H54 (cell line): ENCODE data around the gene HSFX2.
"Not testable (repeated sequence)": the region's sequence is repeated elsewhere in the genome, so short reads cannot be mapped to it uniquely, and the experiment has no call there.

Source experiments
- DNase-seq: peaks from one replicate; pipeline ENCODE4 v3.0.0; 2011; ENCODE audit warnings: low spot score, mixed read lengths; ENCODE audit not compliant: insufficient read length
- FAIRE-seq: peaks from 3 replicates; lab custom pipeline; 2011; peaks lifted over from hg19 to GRCh38; lab: Jason Lieb, UNC
- POLR2A ChIP-seq: IDR thresholded peaks from 2 replicates; pipeline ENCODE4 v1.6.1; 2011; ENCODE audit warnings: low read depth, mild to moderate bottlenecking, low read length

The HSFX2 gene, protein sequence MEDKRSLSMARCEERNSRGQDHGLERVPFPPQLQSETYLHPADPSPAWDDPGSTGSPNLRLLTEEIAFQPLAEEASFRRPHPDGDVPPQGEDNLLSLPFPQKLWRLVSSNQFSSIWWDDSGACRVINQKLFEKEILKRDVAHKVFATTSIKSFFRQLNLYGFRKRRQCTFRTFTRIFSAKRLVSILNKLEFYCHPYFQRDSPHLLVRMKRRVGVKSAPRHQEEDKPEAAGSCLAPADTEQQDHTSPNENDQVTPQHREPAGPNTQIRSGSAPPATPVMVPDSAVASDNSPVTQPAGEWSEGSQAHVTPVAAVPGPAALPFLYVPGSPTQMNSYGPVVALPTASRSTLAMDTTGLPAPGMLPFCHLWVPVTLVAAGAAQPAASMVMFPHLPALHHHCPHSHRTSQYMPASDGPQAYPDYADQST

DNA sequence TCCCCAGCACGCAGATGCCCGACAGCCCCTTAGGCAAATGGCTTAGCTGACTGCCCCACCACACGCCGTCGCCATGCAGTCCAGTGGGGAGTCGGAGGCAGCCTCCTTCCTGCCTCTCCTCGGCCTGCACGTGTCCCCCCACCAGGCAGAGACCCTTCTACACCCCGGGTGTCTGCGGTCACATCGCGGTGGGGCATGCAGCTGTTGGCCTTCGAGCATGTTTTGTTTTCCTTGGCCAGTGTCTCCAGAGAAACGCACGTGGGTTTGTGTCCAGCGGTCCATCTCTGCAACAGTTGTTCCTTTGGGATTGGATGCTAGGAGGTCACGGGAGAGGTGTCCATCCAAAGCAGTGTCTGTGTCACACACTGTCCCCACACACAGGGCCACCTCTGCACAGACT is at the start of gene HSFX2:
Gene HSFX2 (minus strand): TSS at position 101 of the 400 bp plus-strand sequence. CDS start 614 bp downstream, outside the sequence.
- DNase-seq, FAIRE-seq: not testable (repeated sequence)

DNA sequence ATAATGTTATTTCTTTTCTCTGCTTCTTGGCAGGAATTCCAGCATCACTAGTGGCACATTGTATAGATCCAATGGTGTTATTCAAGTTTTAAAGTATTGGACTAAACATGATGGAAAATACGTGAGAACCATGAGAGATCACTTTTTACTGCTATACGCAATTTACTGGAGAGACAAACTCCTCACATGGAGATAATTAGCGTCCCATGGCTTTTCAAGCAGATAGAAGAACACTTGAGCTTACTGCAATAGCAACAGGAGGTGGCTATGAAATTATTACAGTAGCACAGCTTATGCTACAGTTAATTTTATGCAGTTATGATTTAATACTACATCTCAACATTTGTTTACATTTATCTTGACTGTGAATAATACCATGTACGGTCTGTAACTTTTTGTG is 48.4 kb upstream of the HSFX2 start:
- FAIRE-seq: no peak
- DNase-seq: no peak
- no peak for TF ChIP-seq POLR2A

DNA sequence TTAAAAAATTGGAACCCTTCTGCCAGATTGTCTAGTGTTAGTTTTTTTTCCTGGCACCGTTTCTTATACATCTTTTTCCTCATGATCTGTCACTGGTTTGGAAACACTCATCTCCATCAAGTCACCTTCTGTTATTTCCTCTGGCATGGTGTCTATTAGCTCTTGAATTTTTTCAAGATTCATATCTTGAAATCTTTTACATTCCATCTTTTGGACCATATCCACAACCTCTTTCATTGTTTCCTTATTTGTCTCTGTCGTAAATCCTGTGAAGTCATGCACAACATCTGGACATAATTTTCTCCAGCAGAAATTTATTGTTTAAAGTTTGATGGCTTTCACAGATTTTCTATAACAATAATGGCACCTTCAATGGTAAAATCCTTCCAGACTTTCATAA is 46.7 kb upstream of the HSFX2 start:
- no peak for TF ChIP-seq POLR2A
- DNase-seq (no peak), FAIRE-seq (no peak)

DNA sequence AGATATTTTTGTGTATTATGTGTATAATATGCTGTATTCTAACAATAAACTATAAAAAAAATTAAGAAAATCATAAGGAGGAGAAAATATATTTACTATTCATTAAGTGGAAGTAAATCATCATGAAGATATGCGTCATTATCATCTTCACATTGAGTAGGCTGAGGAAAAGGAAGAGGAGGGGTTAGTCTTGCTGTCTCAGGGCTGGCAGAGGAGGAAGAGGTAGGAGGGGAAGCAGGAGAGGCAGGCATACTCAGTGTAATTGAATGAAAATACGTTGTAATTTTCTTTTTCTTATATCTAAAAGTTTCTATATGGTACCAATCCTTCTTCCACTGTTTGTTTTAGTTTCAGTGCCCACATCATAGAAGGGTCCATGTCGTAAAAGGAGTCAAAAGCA is 46.3 kb upstream of the HSFX2 start:
- no peak for FAIRE-seq
- no peak for DNase-seq
- TF ChIP-seq POLR2A: no peak

DNA sequence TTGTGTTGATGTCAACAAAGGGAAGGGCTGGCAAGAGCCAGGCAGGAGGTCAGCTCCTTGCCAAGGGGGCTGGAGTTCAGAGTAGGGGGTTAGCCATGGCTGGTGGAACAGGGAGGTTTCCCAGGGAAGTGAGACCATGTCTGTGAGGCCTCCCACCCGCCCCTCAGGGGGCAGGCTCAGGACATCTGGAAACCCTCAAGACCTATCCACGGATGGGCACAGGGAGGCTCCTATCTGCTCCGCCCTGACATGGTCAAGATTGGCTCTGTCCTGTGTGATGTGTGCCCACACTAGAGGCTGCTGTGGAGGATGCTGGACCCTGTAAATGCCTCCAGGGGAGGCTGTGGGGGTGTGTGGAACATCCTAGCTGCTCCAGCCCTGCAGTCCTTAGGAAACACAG is 44.5 kb upstream of the HSFX2 start:
- TF ChIP-seq POLR2A: no peak
- DNase-seq: no peak
- no peak for FAIRE-seq

DNA sequence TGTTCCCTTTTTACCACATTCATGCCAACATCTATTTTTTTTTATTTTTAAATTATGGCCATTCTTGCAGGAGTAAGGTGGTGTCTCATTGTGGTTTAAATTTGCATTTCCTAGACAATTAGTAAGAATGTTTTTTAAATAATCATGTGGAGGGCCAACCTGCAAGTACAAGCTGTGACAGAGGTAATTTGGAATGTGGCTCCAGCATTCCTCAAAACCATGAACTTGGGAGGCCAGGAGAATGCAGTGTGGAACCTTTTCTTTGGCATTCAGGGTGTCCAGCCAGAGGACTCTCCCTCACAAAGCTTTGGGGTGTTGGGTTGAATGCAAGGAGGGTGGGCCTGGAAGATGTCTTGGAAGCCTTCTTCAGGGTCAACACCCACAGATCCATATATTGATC is 43.7 kb upstream of the HSFX2 start:
- FAIRE-seq (no peak), DNase-seq (no peak)
- no peak for TF ChIP-seq POLR2A

DNA sequence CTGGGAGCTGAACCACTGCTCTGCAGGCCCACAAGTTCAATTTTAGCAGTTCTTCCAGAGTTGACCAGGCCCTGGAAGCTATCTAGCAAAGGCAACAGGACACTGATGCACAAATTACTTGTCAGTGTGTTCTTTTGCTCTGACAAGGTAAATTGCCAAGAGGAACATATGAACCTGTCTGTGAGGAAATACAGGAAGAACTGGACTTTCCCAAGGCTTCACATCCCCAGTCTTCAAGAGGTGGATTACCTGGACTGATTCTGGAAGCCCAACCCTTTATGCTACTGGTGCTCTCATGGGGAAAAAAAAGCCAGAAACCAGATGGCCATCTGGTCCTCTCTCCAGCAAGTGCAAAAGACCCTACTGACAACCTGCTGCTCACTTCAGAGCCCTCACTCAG is 38.4 kb upstream of the HSFX2 start:
- DNase-seq (no peak), FAIRE-seq (no peak)
- TF ChIP-seq POLR2A: no peak

DNA sequence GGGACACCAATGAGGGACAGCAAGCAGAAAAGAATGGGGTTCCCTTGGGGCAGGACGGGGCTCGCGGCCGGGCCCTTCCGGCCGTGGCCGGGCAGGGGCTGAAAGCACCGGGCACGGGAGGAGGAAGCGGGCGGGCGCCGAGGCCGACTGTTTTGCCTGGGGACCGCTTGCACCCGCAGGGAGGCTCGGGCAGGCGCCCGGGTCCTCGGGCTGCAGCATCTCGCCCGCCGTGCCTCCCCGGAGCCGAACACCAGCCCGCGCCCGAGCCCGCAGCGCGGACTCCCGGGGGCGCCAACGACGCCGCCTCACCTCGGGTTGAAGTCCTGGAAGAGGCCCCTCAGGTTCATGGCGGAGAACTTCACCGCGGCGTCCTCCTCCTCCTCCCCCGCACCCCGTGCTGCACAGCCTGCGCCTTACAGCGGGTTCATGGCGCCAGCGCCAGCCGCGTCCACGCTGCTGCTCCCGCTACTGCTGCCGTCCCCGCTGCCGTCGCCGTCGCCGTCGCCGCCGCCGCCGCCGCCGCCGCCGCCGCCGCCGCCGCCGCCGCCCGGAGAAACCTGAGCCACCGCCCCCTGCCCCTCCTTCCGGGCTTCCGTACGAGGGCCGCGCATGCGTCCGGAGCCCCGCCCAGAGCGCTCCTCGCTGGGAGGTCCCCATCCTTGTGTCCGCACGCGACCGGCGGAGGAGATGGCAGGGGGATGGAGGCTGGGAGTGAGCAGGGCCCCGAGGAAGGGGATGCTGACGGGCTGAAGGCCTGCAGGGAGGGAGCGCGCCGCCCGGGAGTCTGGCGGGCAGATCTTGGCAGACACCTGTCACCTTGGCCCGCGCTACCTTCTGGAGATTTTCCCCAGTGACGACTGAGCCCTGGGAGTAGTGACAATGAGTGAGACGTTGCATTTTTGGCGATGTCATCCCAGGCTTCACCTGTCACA is 36.4 kb upstream of the HSFX2 start, which contains the start of gene TMEM185A:
Gene TMEM185A (minus strand): TSS at position 559 of the 932 bp plus-strand sequence. CDS start 212 bp downstream, at position 347.
- TF ChIP-seq POLR2A: peak; percentile 46
- FAIRE-seq (no peak), DNase-seq (peak; percentile 53)

DNA sequence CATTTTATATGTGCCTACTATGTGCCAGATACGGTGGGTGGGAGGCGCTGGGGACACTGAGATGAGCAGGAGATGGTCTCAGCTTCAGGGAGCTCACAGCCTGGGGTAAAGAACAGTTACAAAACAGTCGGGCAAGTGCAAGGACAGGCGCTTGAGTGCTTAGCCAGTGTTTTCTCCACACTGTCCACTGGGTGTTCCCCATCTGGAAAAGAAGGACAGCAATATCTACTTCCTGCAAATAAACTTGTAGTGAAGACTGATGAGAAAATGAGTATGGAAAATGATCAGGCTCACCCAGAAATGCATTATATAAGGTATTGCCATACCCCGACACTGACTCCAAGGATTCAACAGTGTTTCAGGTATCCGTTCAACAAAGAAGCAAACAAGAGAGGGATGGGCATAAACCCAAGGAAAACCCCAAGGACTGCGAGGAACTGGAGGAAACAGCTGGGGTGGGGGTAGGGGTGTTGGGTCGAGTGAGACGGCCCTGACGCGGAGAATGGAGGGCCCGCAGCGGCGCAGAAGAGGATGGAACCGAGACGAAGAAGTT is 35.6 kb upstream of the HSFX2 start:
- FAIRE-seq (no peak), DNase-seq (peak; percentile 7)
- no peak for TF ChIP-seq POLR2A

DNA sequence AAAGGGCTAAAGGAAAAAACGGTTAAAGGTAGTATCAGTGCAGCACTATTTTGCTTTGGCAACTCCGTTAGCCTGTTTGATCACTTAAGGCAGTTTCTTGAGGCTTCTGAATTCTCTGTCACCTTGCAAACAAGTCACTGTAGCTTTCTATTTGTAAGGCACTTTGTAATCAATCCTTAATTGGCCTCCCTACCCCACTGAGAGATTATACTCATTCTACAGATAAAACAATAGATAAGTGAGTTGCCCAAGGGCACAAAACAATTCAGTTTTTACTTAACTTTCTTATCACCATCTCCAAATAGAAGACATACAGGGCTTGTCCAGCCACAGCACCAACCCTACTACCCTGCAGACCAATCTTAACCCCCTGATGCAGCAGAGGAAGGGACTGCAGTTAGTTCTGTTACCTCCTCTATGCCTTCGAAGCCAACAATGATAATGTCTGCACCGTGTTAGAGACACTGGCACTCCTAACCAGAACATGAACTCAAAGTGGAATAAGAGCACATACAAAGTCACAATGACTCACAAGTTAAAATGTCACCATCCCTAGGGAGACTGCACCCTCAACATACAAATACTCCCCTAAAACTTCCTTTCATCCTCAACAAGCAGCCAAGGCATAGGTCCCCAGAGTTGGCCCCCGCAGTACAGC is 34.7 kb upstream of the HSFX2 start:
- FAIRE-seq: no peak
- no peak for DNase-seq
- no peak for TF ChIP-seq POLR2A

DNA sequence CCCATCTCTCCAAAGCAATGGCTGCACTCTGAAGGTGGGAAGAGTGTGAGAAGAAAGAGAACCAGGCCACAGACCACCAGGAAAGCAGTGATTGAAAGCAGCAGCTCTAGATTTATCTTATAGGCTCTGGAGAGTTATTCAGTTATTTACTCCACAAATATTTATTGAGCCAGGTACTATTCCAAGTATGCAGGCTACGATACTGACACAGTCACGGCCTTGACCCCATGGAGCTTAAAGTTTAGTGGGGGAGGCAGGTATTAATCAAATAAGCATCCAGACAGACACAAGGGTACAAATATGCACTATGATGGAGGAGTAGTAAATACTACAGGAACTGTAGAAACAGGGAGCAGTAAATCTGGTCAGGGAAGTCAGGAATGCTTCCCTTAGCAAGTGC is 33.7 kb upstream of the HSFX2 start:
- DNase-seq: no peak
- no peak for FAIRE-seq
- no peak for TF ChIP-seq POLR2A

DNA sequence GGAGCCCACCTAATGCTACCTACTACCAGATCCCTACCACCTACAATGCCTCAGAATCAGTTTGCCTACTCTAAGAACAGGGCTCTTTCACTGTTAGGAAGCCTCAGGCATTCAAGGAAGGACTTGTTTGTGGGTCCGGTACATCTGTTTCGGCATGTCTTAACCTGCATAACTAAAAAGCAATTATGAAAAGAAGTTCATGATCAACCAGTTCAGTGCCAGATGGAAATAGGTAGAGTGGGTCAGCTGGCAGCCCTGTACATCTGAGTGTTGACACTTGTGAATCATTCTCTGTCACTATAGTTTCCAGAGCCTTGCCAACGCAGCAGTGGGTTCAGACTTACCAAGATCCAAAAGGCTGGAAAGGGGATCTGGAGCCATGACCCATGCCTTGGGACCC is 33.2 kb upstream of the HSFX2 start:
- no peak for TF ChIP-seq POLR2A
- FAIRE-seq (no peak), DNase-seq (no peak)

DNA sequence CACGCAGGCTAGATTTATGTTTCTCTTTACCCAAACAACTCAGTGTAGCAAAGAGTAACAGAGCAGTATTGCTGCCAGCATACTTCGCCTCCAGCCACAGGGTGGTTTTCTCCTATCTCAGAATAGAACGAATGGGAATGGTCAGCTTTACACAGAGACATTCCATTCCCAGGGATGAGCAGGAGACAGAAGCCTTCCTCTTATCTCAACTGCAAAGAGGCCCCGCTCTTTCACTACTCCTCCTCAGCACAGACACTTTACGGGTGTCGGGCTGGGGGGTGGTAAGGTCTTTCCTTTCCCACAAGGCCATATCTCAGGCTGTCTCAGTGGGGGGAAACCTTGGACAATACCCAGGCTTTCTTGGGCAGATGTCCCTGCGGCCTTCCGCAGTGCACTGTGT is 31.7 kb upstream of the HSFX2 start:
- DNase-seq, FAIRE-seq: not testable (repeated sequence)

DNA sequence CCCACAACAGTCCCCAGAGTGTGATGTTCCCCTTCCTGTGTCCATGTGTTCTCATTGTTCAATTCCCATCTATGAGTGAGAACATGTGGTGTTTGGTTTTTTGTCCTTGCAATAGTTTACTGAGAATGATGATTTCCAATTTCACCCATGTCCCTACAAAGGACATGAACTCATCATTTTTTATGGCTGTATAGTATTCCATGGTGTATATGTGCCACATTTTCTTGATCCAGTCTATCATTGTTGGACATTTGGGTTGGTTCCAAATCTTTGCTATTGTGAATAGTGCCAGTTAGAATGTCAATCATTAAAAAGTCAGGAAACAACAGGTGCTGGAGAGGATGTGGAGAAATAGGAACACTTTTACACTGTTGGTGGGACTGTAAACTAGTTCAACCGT is 24.5 kb upstream of the HSFX2 start:
- FAIRE-seq, DNase-seq: not testable (repeated sequence)
